ENCODE results near the gene GLRA3. TPM values are rescaled to one million over a fixed set of nuclear protein-coding genes. Genes with fewer than 3 reads are reported as not detected.

The GLRA3 gene
- total RNA-seq, 4 donors from 2014 or later: not detected

GRCh38 chr4:174591243-174592021 is 237.6 kb downstream of the GLRA3 start:
- 74 to 75% methylated on average over 5 of the region's 5 CpGs for WGBS, 2 donors
- TF ChIP-seq CTCF (IDR thresholded peaks at IDR 0.05) (no peak), POLR2A (IDR thresholded peaks at IDR 0.05) (no peak), EP300 (IDR thresholded peaks at IDR 0.05) (no peak)
- no peak for DNase-seq (ENCODE audit: low spot score in 2 of 2)
- no peaks in the 10 kb centered on the region for H3K9me3 ChIP-seq
- H3K4me3 ChIP-seq: no peak overlapping the region
- peaks cover 0 to 7% (median 2%) of the 10 kb centered on the region in 4 donors for H3K4me1 ChIP-seq
- H3K27me3 ChIP-seq: no peaks in the 10 kb centered on the region
- no peak overlapping the region for H3K27ac ChIP-seq
- no peaks in the 10 kb centered on the region for H3K36me3 ChIP-seq

- H3K9me3 ChIP-seq: no peaks in the 10 kb centered on the region
- H3K27ac ChIP-seq: no peak overlapping the region
- no peaks in the 10 kb centered on the region for H3K36me3 ChIP-seq
- peaks cover 0 to 7% (median 2%) of the 10 kb centered on the region in 4 donors for H3K4me1 ChIP-seq
- no peaks in the 10 kb centered on the region for H3K27me3 ChIP-seq
- no peak for DNase-seq (ENCODE audit: low spot score in 2 of 2)
- TF ChIP-seq CTCF (IDR thresholded peaks at IDR 0.05) (no peak), POLR2A (IDR thresholded peaks at IDR 0.05) (no peak), EP300 (IDR thresholded peaks at IDR 0.05) (no peak)
- WGBS, 2 donors: 37 to 41% methylated on average over 1 of the region's 1 CpG
- H3K4me3 ChIP-seq: no peak overlapping the region
These were observed 238.7 kb downstream of the GLRA3 start for GRCh38 chr4:174590336-174590735.

Other genes with a start within 250 kb of the GLRA3 start
- not detected for gene ADAM29, start 89.1 kb upstream of the GLRA3 start, total RNA-seq

Data from tibial nerve (tissue), 4 donors.